Colon (tissue), 2 donors: ENCODE results near the gene ZNF324B.
"Not testable (repeated sequence)": the region's sequence is repeated elsewhere in the genome, so short reads cannot be mapped to it uniquely, and the experiment has no call there.

Experiments used
- FAIRE-seq: peaks from 2 replicates; lab custom pipeline; 2012; peaks lifted over from hg19 to GRCh38; lab: Jason Lieb, UNC
- donor health status: control.
- donor health status: control.

Gene ZNF324B

GRCh38 chr19:58451358-58452101, at the start of gene ZNF324B:
TSS of gene ZNF324B (plus strand) at chr19:58451622. CDS start at chr19:58453702, 2,080 bp downstream.
- FAIRE-seq = no peak

DNA sequence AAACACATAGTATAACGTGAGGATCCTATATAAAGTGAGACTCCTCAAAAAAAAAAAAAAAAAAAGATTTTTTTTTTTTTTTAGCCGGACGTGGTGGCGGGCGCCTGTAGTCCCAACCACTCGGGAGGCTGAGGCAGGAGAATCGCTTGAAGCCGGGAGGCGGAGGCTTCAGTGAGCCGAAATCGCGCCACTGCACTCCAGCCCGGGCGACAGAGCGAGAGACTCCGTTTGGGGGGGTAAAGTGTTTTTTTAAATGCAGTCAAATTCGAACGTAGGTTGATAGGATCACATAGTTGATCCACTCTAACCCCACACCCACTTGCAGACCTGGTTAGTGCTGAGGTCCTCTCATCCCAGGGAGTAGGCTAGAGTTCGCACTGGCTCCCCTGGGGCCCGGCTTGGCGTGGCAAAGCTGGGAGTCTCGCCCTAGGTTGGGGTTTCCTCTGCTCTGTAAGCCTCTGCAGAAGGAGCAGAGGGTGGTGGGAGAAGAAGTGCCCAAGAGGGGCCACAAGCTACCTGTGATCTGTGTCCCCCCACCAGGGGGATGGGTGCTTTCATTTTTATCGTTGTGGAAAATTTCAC, 49.5 kb upstream of the ZNF324B start:
- no peak for FAIRE-seq

DNA sequence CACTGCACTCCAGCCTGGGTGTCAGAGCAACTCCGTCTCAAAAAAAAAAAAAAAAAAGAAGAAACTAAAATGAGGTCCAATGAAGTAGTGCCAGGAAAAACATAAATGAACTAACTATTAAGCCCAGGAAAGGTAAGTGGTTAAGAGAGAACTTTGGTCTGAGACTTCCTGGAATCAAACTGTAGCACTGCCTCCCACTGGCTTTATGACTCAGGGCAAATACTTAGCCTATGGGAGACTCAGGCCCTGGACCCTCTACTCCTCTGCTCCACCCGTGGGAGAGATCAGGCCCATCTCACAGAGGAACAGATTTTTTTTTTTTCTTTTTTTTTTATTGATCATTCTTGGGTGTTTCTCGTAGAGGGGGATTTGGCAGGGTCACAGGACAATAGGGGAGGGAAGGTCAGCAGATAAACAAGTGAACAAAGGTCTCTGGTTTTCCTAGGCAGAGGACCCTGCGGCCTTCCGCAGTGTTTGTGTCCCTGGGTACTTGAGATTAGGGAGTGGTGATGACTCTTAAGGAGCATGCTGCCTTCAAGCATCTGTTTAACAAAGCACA, 47.4 kb upstream of the ZNF324B start:
- not testable (repeated sequence) for FAIRE-seq

DNA sequence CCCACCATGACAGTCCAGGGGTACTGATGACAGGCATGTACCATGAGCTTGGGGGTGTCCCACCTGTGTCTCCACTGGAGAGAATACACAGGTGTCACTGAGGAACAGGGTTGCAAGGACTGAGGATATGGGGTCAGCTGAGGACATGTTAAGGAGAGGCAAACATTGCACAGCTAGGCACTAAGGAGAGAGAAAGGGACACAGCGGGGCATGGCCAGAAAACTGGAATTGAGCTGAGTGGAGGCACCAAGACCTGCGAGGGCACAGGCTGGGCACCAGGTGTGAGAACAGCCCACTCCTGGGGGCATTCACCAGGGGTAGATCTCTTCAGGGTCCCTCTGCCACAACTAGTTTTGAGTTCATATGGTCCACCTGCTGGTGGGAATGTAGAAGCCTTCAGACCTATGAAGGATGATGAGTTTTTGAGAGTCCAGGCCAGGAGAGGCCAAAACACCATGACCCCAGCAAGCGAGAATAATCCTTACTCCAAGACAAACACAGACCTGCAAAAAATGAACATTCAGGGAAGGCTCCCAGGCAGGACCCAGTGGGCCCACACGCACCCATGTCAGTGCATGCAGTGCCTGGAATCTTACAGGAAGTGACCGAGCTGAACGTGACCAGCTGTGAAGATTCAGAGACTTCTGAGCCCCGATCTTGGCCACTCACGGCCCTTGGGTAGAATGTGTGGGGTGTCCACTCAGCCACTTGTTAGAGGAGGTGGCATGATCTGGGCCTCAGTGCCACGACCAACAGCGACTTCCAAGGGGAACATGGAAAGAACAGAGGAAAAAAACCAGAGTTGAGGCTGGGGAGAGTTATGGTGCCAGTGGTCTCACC, 44.4 kb upstream of the ZNF324B start:
- no peak for FAIRE-seq

DNA sequence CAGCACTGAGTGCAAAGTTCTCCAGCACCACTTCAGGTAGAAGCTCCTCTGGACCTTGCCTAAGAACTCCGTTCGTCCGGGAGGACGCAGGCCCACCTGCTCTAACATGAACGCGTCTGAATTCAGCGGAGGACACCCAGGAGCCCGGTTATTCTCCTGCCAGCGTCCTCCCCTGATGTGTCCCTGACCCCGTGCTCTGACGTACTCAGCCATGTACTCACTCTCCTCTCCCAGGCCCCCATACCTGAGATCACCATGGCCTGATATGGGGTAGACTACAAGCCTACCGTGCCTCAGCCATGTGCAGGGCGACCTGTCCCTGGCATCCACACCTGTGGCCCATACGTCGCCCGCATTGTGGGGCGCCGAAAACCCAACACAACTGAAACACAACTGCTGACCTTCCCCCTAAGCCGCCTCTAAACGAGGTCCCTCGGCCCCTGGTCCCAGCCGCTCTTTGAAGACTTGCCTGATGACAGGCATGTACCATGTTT, 43.7 kb upstream of the ZNF324B start:
- no peak for FAIRE-seq

GRCh38 chr19:58408152-58409009, 43.0 kb upstream of the ZNF324B start, which contains the start of gene ZNF584:
TSS of gene ZNF584 (plus strand) at chr19:58408649. CDS start at chr19:58409148, 499 bp downstream.
- FAIRE-seq = no peak

- FAIRE-seq = no peak
Measured at GRCh38 chr19:58409010-58409790, 42.2 kb upstream of the ZNF324B start.

DNA sequence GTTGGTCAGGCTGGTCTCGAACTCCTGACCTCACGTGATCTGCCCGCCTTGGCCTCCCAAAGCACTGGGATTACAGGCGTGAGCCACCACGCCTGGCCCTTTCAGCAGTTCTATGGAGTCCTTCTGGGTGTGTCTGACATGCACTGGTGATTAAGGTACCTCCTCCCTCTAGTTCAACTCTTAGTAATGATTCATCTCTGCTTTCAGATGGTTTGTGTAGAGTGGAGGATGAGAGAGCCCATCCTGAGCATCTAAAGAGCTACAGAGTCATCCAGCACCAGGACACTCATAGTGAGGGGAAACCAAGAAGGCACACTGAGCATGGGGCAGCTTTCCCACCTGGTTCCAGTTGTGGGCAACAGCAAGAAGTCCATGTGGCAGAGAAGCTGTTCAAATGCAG, 34.8 kb upstream of the ZNF324B start:
- no peak for FAIRE-seq

GRCh38 chr19:58417071-58417470, 34.4 kb upstream of the ZNF324B start:
- FAIRE-seq = no peak

- no peak for FAIRE-seq
Measured at GRCh38 chr19:58428617-58429016, 22.8 kb upstream of the ZNF324B start.

GRCh38 chr19:58429745-58430144, 21.7 kb upstream of the ZNF324B start:
- FAIRE-seq = no peak

GRCh38 chr19:58434217-58434616, 17.2 kb upstream of the ZNF324B start:
- no peak for FAIRE-seq

DNA sequence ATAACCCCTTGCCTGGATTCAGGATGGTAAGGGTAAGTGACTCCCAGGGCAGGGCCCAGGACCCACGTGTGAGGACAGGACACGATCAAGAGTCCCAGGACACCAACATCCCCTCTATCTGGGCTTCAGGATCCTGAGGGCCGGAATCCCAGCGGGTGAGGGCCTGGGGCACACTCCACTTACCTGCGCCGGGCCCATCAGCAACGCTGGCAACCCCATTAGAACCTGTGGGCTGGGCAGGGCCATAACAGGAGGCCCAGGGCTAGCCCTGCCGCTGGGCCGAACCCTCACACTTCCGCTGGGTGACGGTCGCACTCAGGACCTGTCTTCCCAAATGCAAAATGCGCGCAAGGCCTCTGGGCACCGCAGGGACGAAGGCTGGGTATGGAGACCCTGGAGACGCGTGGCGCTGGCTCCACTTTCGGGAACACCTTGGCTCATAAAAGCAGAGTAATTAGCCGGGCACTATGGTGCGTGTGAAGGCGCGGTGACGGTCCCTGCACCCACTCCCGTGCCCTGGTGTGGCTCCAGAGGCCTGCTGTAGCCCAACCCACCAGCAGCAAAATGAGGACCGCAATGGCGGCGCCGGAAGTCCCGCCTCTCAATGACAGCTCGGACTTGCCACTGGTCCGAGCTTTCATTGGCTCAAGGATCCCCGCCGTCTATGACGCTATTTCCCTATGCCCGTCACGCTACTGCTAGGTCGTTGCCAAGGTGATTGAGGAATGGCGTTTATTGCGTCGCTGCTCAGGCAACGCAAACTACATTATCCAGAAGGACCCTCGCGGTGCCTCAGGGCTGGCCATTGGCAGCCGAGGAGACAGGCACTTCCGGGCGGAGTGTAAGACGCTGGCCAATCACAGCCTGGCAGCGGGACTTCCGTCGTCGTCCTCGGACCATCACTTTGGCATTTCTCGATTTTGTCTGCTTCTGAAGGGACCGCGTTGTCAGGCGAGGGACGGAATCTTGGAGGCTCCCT, 11.6 kb upstream of the ZNF324B start, which contains the start of gene ZNF132:
Gene ZNF132 (minus strand): TSS at position 578 of the 979 bp plus-strand sequence. CDS start 332 bp downstream, at position 246.
- FAIRE-seq = peak; percentile 95

DNA sequence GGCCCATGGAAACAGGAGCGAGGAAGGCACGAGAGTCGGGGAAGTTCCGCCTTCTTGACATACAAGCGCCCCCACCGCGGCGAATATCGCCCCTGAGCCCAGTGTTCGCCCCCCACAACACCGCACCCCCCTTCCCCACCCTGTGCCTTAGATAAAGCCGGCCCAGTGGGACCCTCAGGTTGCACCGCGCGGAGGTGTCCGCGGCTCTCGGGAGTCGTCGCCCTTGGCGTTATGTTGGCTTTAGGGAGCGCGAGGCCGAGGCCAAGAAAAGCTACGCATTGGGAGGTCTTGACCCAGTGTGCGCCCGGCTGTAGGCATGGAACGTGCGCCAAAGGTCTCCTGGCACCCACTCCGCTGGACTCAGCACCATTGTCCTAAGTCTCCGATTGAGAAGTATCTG, 10.9 kb upstream of the ZNF324B start:
- FAIRE-seq = no peak

GRCh38 chr19:58442986-58443385, 8.4 kb upstream of the ZNF324B start:
- not testable (repeated sequence) for FAIRE-seq

GRCh38 chr19:58448860-58449259, 2.6 kb upstream of the ZNF324B start:
- FAIRE-seq = not testable (repeated sequence)

GRCh38 chr19:58449980-58450379, 1.4 kb upstream of the ZNF324B start:
- FAIRE-seq = not testable (repeated sequence)

DNA sequence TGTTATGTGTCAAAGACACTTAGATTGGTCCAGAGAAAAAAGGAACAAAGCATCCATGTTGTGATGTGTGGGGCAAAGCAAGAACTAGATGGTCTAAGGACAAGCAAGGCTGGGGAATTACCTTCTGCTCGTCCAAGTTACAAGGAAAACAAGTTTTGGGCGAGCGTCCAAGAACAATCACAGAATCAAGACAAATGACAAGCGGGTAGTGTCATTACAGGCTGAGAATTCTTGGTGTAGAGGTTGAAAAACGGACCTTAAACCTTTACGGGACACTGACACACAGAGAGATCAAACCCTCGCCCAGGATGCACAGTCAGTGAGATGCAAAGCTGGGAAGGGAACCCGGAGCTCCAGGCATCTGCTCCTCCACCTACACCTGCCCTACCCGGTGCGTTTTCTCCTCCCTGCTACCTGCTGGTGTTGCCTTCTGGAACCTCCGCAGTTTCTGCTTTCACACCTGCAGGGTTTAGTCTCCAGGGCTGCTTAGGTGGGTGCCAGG, 515 bp upstream of the ZNF324B start:
- FAIRE-seq = no peak

- no peak for FAIRE-seq
Measured at GRCh38 chr19:58453743-58454142, 2.3 kb downstream of the ZNF324B start.
